A673 (cell line): ENCODE measurements around the gene MPI. TPM values are rescaled to one million over a fixed set of nuclear protein-coding genes. Genes with fewer than 3 reads are reported as not detected.

Experiments
- BruUV-seq: library from RNA; stranded (reverse); fragments of 400-500 nt; replicated peaks from 2 replicates; lab custom pipeline; 2021; lab: Mats Ljungman, UMichigan
- CTCF ChIA-PET: fragments of 300-600 bp; sonication (Branson Sonifier 250); formaldehyde crosslinking; loops from one replicate; lab custom pipeline; 2022; ENCODE audit warnings: antibody characterized with exemption; lab: Charles Lee
- POLR2A ChIA-PET: fragments of 300-600 bp; sonication (Branson Sonifier 250); formaldehyde crosslinking; loops from one replicate; lab custom pipeline; 2022; ENCODE audit warnings: antibody characterized with exemption; ENCODE audit not compliant: low non-redundant PET; lab: Charles Lee
- DNase-seq: peaks from one replicate; pipeline ENCODE4 v3.0.0-alpha.2; 2015; ENCODE audit warnings: low spot score
- H3K27ac ChIP-seq: fragments of 200-600 bp; sonication (generic); 2 replicates; pipeline ENCODE4 v1.5.1; 2016; ENCODE audit warnings: mixed run types, low read depth, mild to moderate bottlenecking, mixed read lengths, antibody characterized with exemption, low read length; ENCODE audit not compliant: poor library complexity, severe bottlenecking
- H3K27me3 ChIP-seq: fragments of 200-600 bp; sonication (generic); replicated peaks from 2 replicates; pipeline ENCODE4 v1.6.1; 2017; ENCODE audit warnings: mixed run types, low read depth, mild to moderate bottlenecking, mixed read lengths, antibody characterized with exemption, low read length; ENCODE audit not compliant: insufficient read depth, poor library complexity
- H3K36me3 ChIP-seq: fragments of 200-600 bp; sonication (generic); 2 replicates; pipeline ENCODE4 v1.6.1; 2016; ENCODE audit warnings: mixed run types, mild to moderate bottlenecking, mixed read lengths, antibody characterized with exemption, low read length; ENCODE audit not compliant: insufficient read depth, poor library complexity, severe bottlenecking
- H3K4me1 ChIP-seq: fragments of 200-600 bp; sonication (generic); 2 replicates; pipeline ENCODE4 v1.6.1; 2017; ENCODE audit warnings: mixed run types, mild to moderate bottlenecking, mixed read lengths, antibody characterized with exemption, low read length; ENCODE audit not compliant: insufficient read depth, poor library complexity, severe bottlenecking
- H3K4me3 ChIP-seq: fragments of 200-600 bp; sonication (generic); 2 replicates; pipeline ENCODE4 v1.5.1; 2016; ENCODE audit warnings: low read depth, mixed run types, mild to moderate bottlenecking, mixed read lengths, low read length; ENCODE audit not compliant: poor library complexity, severe bottlenecking
- H3K9me3 ChIP-seq: fragments of 200-600 bp; sonication (generic); 2 replicates; pipeline ENCODE4 v1.6.1; 2016; ENCODE audit warnings: mixed run types, low read depth, mild to moderate bottlenecking, mixed read lengths, antibody characterized with exemption, low read length; ENCODE audit not compliant: poor library complexity, severe bottlenecking
- EZH2 ChIP-seq: fragments of 200-600 bp; sonication (generic); IDR thresholded peaks from 2 replicates; pipeline ENCODE4 v1.6.1; 2017; ENCODE audit warnings: borderline replicate concordance, low read depth, mild to moderate bottlenecking, mixed read lengths, antibody characterized with exemption, low read length; ENCODE audit not compliant: poor library complexity, severe bottlenecking
- intact Hi-C: fragments of 100-400 bp; cut with micrococcal nuclease; formaldehyde crosslinking; loops from one replicate; pipeline ENCODE4 v1.10.0; 2022; ENCODE audit not compliant: unreplicated experiment
- total RNA-seq: library from RNA; stranded (reverse); gene quantifications from 2 replicates; pipeline ENCODE4 v1.2.3, GENCODE V29; 2021
- TF ChIP-seq, protein P1 (sequence below): fragments of 300-800, 200-600 bp; sonication (generic); conservative IDR thresholded peaks from 2 replicates; pipeline ENCODE4 v1.5.1; 2017; ENCODE audit warnings: low read depth, mild to moderate bottlenecking, antibody characterized with exemption, low read length, moderate library complexity, mixed read lengths

Gene MPI
- total RNA-seq, 1 experiment from 2014 or later = 48.2 TPM

GRCh38 chr15:74857082-74857655 is 32.7 kb upstream of the MPI start:
- ChIA-PET CTCF (no interaction called here), POLR2A (no interaction called here)
- no TSS peak for BruUV-seq
- intact Hi-C loops = no loop called here
- DNase-seq = no peak
- Histone ChIP-seq H3K9me3 (no peaks in the 10 kb centered on the region), H3K4me1 (no peaks in the 10 kb centered on the region), H3K36me3 (peaks cover 22% of the 10 kb centered on the region), H3K27ac (peak overlapping the region; percentile 30), H3K4me3 (no peak overlapping the region), H3K27me3 (no peaks in the 10 kb centered on the region)
- TF ChIP-seq EZH2 = no peak
- TF ChIP-seq, protein P1, sequence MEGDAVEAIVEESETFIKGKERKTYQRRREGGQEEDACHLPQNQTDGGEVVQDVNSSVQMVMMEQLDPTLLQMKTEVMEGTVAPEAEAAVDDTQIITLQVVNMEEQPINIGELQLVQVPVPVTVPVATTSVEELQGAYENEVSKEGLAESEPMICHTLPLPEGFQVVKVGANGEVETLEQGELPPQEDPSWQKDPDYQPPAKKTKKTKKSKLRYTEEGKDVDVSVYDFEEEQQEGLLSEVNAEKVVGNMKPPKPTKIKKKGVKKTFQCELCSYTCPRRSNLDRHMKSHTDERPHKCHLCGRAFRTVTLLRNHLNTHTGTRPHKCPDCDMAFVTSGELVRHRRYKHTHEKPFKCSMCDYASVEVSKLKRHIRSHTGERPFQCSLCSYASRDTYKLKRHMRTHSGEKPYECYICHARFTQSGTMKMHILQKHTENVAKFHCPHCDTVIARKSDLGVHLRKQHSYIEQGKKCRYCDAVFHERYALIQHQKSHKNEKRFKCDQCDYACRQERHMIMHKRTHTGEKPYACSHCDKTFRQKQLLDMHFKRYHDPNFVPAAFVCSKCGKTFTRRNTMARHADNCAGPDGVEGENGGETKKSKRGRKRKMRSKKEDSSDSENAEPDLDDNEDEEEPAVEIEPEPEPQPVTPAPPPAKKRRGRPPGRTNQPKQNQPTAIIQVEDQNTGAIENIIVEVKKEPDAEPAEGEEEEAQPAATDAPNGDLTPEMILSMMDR = no peak

DNA sequence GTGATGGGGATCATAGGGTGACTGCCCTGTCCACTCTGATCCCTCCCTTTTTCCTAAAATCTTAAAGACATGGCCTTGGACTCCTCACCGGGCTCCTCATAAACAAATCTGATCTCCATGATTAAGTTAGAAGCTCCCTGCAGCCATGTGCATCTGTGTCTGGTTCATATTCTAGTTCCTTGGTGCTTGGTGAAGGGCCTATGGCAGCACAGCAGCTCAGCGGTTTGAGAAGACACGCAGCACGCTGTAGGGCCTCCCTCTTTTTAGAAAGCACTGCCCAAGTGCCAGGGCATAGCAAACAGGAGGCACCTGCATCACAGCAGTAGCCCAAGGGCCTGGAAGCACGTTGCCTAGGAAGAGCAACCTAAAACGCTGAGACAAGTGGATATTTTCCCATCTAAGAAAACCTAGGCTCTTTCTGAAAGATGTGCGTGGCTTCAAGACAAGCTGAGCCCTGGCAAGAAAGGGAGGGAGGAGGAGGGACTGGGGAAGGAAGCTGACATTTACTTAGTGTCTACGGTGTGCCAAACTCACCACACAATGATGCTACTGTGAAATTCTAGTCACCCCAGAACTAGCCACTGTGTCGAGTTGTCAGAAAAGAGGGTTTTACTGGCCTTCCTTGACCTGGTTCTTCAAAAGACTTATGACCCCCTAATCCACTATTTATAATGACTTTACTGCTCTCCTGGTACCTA is 32.0 kb upstream of the MPI start:
- H3K27ac ChIP-seq = peak overlapping the region; percentile 30
- H3K9me3 ChIP-seq = no peaks in the 10 kb centered on the region
- no peak overlapping the region for H3K4me3 ChIP-seq
- H3K27me3 ChIP-seq = no peaks in the 10 kb centered on the region
- CTCF ChIA-PET = no interaction called here
- intact Hi-C loops = no loop called here
- POLR2A ChIA-PET = no interaction called here
- no peaks in the 10 kb centered on the region for H3K4me1 ChIP-seq
- no TSS peak for BruUV-seq
- DNase-seq = no peak
- no peak for TF ChIP-seq EZH2
- TF ChIP-seq, protein P1 = no peak
- H3K36me3 ChIP-seq = peaks cover 17% of the 10 kb centered on the region

DNA sequence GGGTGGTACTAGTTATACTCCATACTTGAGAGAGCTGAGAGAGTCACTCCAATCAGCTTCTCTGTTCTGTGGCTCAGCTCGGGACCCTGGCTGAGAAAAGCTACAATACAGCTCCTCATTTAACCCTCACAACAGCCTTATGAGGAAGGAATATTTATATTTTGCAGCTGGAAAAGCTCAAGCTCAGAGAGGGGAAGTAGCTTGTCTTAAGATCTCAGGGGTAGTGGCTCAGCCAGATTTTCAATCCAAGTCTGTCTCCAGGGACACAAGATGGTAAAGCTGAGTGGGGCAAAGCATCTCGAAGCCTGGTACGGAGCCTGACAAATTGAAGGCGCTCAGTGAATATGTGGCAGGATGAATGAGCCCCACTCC is 31.5 kb upstream of the MPI start:
- DNase-seq = no peak
- TF ChIP-seq, protein P1 = no peak
- no peak for TF ChIP-seq EZH2
- no TSS peak for BruUV-seq
- H3K4me3 ChIP-seq = no peak overlapping the region
- peaks cover 12% of the 10 kb centered on the region for H3K36me3 ChIP-seq
- H3K9me3 ChIP-seq = no peaks in the 10 kb centered on the region
- intact Hi-C loops = no loop called here
- POLR2A ChIA-PET = no interaction called here
- H3K27me3 ChIP-seq = no peaks in the 10 kb centered on the region
- peak overlapping the region; percentile 30 for H3K27ac ChIP-seq
- no peaks in the 10 kb centered on the region for H3K4me1 ChIP-seq
- CTCF ChIA-PET = interaction anchor here (0.6 kb wide), 1 partner anchor 22 kb away, joined by 4 read pairs; no protein-coding TSS in a partner anchor
